HG03045 (cell line): ENCODE measurements around the gene JOSD2.

Experiments
- ATAC-seq: cut with Tn5 transposase; IDR thresholded peaks from one replicate; pipeline ENCODE4 v1.9.1; 2021; ENCODE audit warnings: mild to moderate bottlenecking, moderate library complexity; ENCODE audit not compliant: unreplicated experiment

Gene JOSD2

DNA sequence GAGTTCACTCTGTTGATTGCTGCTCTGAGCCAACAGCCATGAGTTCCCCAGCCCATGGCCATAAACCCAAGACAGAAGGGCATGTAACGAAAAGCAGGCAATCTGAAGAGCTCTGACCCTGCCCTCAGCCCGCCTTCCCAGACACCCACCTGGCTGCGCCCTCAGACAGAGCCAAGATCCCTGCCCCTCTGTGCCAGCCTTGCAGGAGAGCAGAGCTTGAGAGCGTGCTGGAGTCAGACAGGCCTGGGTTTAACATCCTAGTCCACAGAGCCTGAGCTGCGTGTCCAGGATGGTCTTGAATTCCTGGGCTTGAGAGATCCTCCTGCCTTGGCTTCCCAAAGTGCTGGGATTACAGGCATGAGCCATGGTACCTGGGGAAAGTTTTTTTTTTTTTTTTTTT is 53.7 kb downstream of the JOSD2 start:
- ATAC-seq: no peak
